Measurements from ENCODE around the gene TUB.

The TUB gene, protein sequence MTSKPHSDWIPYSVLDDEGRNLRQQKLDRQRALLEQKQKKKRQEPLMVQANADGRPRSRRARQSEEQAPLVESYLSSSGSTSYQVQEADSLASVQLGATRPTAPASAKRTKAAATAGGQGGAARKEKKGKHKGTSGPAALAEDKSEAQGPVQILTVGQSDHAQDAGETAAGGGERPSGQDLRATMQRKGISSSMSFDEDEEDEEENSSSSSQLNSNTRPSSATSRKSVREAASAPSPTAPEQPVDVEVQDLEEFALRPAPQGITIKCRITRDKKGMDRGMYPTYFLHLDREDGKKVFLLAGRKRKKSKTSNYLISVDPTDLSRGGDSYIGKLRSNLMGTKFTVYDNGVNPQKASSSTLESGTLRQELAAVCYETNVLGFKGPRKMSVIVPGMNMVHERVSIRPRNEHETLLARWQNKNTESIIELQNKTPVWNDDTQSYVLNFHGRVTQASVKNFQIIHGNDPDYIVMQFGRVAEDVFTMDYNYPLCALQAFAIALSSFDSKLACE

DNA sequence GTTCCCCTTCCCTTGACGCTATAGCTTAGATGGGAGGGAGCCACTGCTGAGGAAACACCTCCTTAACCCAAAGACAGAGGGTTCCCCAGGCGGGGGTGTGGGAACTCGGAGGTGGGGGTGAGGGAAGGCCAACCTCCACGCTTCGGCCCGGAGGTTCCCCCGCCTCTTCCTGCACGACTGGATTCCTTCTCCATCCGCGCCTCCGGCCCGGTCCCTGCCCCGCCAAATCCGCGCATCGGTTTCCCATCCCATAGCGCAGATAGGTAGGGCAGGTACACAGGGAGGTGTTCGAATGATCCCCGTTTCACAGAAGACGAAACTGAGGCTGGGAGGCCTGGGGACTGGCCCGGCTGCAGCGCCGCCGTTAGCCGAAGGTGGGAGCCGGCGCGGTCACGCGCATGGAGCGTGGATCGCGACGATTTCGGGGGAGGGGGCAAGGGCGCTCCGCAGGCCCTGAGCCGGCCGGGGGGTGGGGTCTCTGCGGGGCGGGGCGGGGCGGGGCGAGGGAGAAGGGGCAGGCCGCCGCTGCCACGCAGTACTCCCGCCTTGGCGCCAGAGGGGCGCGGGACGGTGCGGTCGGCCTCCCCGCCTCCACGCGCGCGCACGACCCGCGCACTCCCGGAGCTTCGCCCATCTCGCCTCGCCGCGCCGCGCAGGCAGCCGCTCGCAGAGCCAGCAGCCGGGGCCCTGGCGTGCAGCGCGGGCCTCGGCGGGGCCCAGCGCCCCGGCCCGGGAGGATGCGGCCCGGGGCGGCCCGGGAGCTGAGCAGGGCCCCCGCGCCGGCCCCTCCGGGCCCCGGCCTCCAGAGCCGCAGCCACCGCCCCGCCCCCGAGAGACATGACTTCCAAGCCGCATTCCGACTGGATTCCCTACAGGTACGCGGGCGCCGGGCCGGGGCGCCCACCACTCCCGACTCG, at the start of gene TUB:
Gene TUB, plus strand, starts transcription at position 538 of the 917 bp plus-strand sequence. Its CDS starts 300 bp downstream, at position 838.
- no peak for DNase-seq (ENCODE audit: low spot score)

DNA sequence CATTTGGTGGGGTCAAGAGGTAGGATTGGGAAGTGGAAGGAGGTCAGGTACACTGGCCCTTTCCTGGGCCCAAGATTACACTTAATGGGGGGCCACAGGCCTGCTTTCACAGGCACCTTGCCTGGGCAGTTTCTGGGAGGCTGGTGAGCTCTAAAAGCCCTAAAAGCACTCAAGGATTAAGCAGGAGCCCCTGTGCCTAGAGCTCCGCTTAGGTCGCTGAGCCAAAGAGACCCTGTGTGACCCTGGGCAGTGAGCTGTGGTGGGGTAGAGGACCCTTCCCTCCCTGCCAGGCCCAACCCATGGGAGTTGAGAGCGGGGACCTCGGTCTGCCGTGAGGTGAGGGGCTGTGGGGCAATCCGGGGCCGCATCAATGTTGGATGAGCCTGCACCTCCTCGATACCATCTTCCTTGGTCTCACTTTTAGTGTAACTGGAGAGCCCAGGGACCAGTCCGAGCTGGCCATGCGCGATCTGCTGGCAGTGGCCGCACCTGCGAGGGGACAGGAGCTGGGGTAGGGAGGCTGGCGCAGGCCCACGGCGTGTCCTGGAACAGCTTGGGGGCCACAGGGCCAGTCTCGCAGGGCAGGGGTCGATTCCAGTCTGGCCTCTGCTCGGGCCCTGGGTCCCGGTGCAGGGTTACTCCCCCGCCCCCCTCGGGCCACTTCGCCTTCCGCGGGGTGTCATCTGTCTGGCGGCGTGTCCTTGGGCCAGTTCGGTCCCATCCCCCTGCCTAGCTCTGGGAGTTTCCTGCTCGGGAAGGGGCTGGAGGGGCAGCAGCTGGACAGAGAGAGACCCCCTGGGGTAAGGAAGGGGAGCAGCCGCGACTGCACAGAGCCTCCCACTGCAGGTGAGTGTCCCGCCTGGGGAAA, 49.5 kb upstream of the TUB start:
- DNase-seq (ENCODE audit: low spot score) = no peak

GRCh38 chr11:8032122-8032521, 48.9 kb upstream of the TUB start:
- no peak for DNase-seq (ENCODE audit: low spot score)

DNA sequence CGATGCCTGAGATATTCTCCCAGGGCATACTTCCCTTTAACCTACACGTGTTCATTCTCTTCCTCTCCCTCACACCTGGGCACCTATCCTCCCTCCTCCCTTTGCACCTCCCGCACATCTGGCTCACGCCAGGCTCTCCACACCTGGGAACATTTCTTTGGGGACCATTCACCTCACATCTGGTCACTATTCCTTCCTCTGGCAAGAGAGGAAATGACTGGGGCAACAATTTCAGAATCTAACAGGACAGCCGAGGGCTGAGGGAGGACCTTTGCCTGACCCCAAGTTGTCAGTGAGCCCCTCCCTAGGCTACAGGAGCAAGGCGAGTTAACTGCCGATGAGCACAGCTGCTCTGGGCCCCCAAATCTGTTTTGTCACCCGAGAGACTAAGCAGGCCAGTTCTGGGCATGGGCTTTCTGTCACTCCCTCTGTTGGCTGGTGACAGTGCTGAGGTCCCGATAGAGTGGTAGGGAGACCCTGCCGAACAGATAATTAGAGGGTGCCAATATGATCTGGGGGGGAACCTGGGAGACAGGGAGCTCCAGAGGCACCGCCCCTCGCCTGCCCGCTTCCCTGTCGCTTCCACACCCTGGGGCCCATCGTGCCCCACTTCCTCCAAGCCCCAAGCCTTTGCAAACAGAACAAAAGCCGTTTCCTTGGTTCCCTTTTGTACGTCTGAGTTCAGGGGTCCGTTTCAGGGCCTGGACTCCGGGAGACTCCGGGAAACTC, 48.3 kb upstream of the TUB start:
- DNase-seq (ENCODE audit: low spot score) = no peak

GRCh38 chr11:8033305-8034105, 47.5 kb upstream of the TUB start:
- DNase-seq (ENCODE audit: low spot score) = peak; percentile 72

- DNase-seq (ENCODE audit: low spot score) = no peak
Measured at GRCh38 chr11:8034106-8034585, 46.9 kb upstream of the TUB start.

- no peak for DNase-seq (ENCODE audit: low spot score)
Measured at GRCh38 chr11:8034604-8035190, 46.3 kb upstream of the TUB start.

DNA sequence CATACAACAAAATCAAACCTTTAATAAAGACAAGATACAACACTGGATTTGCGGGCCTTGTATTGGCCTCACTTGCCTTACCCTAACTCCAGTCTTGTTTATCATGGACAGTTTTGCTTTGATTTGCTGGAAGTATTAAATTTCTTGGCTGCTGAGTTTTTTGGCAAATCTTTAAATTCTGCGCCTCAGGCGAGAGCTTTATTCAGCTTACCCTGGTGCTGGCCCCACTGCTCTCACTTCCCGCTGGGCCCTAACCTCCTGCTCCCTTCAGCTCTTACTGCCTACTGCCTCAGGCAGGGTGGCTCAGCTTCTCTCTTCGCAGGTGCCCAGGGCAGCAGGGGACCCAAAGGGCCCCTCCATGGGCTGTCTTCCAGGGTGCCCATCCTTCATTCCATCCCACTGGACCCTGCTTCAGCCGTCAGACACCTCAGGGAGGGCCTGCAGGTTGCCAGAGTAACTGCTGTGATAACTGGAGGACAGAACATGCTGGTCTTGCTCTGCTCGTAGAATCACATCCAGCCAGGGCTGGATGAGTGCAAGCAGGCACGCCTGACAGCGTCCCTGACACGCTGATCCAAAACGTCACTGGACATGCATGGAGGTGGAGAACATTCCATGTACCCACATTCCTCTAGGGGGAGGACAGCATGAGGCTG, 45.7 kb upstream of the TUB start:
- DNase-seq (ENCODE audit: low spot score) = no peak

GRCh38 chr11:8036002-8036802, 44.8 kb upstream of the TUB start:
- DNase-seq (ENCODE audit: low spot score) = no peak

DNA sequence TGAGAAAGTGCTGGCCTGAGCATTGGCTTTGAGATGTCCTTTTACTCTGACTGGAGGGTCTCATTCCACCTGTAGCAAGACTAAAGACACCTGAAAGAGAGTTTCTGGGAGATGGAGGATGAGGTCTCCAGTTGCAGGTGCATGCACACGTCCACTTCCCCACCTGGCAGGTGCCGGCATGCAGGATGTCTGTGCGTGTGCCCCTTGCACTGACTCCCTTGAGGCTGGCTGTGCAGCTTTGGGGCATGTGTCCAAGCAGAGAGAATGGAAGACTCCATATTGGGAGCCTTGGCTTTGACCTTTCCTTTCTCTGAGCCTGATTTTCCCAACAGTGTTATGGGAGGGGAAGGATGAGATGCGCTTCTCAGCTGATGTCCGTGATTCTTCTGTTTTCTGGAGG, 44.0 kb upstream of the TUB start:
- DNase-seq (ENCODE audit: low spot score) = no peak

GRCh38 chr11:8038393-8038792, 42.6 kb upstream of the TUB start:
- DNase-seq (ENCODE audit: low spot score) = no peak

- no peak for DNase-seq (ENCODE audit: low spot score)
Measured at GRCh38 chr11:8038811-8039529, 42.0 kb upstream of the TUB start.

- DNase-seq (ENCODE audit: low spot score) = no peak
Measured at GRCh38 chr11:8039530-8040260, 41.3 kb upstream of the TUB start.

DNA sequence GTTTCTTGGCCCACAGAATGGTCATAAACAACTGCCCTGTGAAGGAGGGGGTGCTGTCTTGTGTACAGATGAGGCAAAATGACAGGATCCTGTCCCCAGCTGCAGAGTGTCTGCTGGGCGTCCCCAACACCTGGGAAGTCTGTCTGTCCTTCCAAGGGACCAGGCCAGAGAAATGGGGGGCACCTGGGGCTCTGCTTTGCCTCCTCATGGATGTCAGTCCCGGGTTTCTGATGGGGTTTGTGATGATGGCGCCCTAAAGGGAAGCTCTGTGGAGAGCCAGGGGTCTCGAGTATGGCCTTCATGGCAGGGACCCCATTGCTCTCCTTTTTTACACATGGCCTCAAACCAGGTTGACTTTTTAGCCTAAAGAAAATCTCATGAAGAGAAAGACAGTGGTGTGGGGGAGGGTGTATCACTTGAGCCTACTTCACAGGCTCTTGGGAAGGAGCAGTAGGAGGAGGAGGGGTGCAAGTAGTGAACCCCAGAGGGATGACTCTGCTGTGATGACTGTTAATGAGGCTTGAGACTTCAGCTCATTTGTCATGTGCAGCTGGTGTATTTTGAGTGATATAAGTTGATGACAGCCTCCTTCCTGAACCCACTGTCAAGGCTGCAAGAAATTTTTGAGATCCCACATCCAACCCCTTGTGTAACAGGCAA, 40.6 kb upstream of the TUB start:
- no peak for DNase-seq (ENCODE audit: low spot score)

- DNase-seq (ENCODE audit: low spot score) = no peak
Measured at GRCh38 chr11:8040921-8041285, 40.1 kb upstream of the TUB start.

DNA sequence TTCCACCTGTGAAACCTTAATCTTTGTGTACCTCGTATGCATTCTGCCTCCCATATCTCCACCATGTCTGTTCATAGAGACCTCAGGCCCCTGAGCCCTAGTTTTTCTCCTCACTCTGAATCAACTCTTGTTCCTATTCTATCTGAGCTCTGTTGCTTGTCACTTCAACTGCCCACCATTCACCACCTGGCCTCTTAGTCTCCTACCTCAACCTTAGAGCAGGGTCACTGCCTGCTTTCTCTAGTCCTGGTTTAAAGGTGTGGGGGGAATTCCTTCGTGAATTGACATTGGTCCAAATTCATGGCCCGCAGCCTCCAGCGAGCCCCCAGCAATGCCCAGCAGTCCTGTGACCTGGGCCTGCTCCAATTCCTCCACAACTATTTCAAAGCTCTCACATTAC, 39.4 kb upstream of the TUB start:
- no peak for DNase-seq (ENCODE audit: low spot score)

DNA sequence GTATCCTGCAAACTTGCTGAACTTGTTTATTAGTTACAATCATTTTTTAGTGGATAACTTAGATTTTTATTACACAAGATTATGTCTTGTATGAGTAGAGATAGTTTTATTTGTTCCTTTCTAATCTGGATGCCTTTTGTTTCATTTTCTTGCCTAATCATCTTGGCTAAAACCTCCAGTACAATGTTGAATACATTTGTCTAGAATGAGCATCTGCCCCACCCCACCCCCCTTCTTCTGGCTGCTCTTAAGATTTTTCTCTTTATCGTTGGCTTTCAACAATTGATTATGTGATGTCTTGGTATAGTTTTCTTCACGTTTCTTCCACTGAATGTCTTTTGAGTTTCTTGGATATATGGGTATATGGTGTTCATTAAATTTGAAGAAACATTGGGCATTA, 37.3 kb upstream of the TUB start:
- no peak for DNase-seq (ENCODE audit: low spot score)
